ENCODE data around the gene FBXL5. TPM values are rescaled to one million over a fixed set of nuclear protein-coding genes. Genes with fewer than 3 reads are reported as not detected.

Gene FBXL5
- total and polyA plus RNA-seq, 2 donors (not counting 3 experiments of a cell fraction or from before 2014, with no cell fraction given), result 42.2 to 60.2 TPM

DNA sequence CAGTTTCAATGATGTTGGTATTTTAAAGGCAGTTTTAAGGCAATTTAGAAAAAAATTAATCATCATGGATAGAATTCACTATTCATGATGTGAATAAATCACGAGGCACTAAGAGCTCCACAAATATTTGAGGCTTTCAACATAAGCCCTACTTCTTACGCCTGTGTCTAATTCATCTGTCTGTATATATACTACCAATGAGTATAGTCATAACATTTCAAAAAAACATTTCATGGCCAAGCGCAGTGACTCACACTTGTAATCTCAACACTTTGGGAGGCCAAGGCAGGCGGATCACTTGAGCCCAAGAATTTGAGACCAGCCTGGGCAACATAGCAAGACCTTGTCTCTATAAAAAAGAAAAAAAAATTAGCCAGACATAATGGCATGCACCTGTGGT is 56.5 kb downstream of the FBXL5 start:
- ChIA-PET CTCF (interaction anchor here (0.9 to 1.2 kb wide), 4 partner anchors 11 to 1944 kb away, joined by 3 to 4 read pairs (median 3); no protein-coding TSS in a partner anchor), POLR2A (no interaction called here)
- H3K9ac ChIP-seq (replicated peaks; ENCODE audit: extremely low read depth, insufficient read depth, low read length), result no peak overlapping the region
- no TSS peak for BruUV-seq (replicated peaks)
- H4K20me1 ChIP-seq (replicated peaks; ENCODE audit: control insufficient read depth, extremely low read depth, insufficient read depth, low read length), result no peaks in the 10 kb centered on the region
- no peaks in the 10 kb centered on the region for H3K9me3 ChIP-seq (replicated peaks; ENCODE audit: control insufficient read depth, insufficient read depth, low read length)
- no peaks in the 10 kb centered on the region for H3K9me1 ChIP-seq (replicated peaks; ENCODE audit: control insufficient read depth, extremely low read depth, insufficient read depth, low read length)
- FAIRE-seq, result no peak
- no peak overlapping the region for H3K4me3 ChIP-seq (replicated peaks in 1 of 3; ENCODE audit: insufficient read depth in 1 of 3, low read depth in 1 of 3, low read length in 3 of 3)
- H3K4me1 ChIP-seq (ENCODE audit: control insufficient read depth, extremely low read depth, insufficient read depth, low read length), result no peaks in the 10 kb centered on the region
- H3K4me2 ChIP-seq (ENCODE audit: insufficient read depth, low read length), result no peak overlapping the region
- peaks cover 0 to 2% of the 10 kb centered on the region in 2 experiments for H3K36me3 ChIP-seq (ENCODE audit: control insufficient read depth in 2 of 2, extremely low read depth in 1 of 2, insufficient read depth in 2 of 2, low read length in 2 of 2)
- H3K27me3 ChIP-seq (ENCODE audit: control insufficient read depth in 2 of 2, insufficient read depth in 2 of 2, low read length in 2 of 2), result no peaks in the 10 kb centered on the region
- no peaks in the 10 kb centered on the region for H3K79me2 ChIP-seq (ENCODE audit: control insufficient read depth, insufficient read depth, low read length)
- no peak for DNase-seq (ENCODE audit: low read depth, low spot score)
- intact Hi-C loops (cut with micrococcal nuclease) (no loop called here), dilution Hi-C loops (cut with MboI; ENCODE audit: extremely low pct_ligation_motif_present, low sequenced_read_pairs) (no loop called here)
- TF ChIP-seq JUN (IDR thresholded peaks at IDR 0.05; ENCODE audit: borderline replicate concordance, insufficient read depth, insufficient read length, low read depth), result no peak
- no peak for TF ChIP-seq MYC (IDR thresholded peaks at IDR 0.05; ENCODE audit: low read depth, low read length)
- TF ChIP-seq POLR2AphosphoS5 (IDR thresholded peaks at IDR 0.05; ENCODE audit: insufficient read depth, low read depth, low read length), result no peak
- TF ChIP-seq, protein P1, sequence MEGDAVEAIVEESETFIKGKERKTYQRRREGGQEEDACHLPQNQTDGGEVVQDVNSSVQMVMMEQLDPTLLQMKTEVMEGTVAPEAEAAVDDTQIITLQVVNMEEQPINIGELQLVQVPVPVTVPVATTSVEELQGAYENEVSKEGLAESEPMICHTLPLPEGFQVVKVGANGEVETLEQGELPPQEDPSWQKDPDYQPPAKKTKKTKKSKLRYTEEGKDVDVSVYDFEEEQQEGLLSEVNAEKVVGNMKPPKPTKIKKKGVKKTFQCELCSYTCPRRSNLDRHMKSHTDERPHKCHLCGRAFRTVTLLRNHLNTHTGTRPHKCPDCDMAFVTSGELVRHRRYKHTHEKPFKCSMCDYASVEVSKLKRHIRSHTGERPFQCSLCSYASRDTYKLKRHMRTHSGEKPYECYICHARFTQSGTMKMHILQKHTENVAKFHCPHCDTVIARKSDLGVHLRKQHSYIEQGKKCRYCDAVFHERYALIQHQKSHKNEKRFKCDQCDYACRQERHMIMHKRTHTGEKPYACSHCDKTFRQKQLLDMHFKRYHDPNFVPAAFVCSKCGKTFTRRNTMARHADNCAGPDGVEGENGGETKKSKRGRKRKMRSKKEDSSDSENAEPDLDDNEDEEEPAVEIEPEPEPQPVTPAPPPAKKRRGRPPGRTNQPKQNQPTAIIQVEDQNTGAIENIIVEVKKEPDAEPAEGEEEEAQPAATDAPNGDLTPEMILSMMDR (IDR thresholded peaks at IDR 0.05; ENCODE audit: extremely low read depth in 1 of 2, insufficient read depth in 1 of 2, low read depth in 1 of 2, low read length in 2 of 2), result no peak
- no peak for TF ChIP-seq POLR2A (IDR thresholded peaks at IDR 0.05; ENCODE audit: low read depth, low read length)
- H2AFZ ChIP-seq (ENCODE audit: low read depth, low read length), result no peak overlapping the region
- H3K27ac ChIP-seq (ENCODE audit: insufficient read depth, low read depth, low read length), result no peak overlapping the region

DNA sequence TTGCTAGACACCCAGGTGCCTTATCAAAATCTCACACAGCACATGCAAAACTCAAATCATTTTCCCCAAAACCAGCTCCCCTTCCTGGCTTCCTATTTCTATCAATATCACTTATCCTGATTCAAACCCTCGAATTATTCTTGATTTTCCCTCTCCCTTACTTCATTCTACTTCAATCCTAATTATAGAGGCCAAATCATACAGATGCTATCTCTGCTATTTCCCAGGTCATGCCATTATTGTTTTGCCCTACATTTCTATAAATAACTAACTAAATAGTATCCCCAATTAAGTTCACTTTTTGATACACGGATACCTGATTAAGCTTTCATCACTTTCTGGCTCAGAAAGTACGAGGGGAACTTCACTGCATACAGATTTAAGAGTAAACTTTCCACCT is 62.4 kb downstream of the FBXL5 start:
- no peaks in the 10 kb centered on the region for H3K79me2 ChIP-seq (ENCODE audit: control insufficient read depth, insufficient read depth, low read length)
- no peak overlapping the region for H3K4me3 ChIP-seq (replicated peaks in 1 of 3; ENCODE audit: insufficient read depth in 1 of 3, low read depth in 1 of 3, low read length in 3 of 3)
- H4K20me1 ChIP-seq (replicated peaks; ENCODE audit: control insufficient read depth, extremely low read depth, insufficient read depth, low read length), result no peaks in the 10 kb centered on the region
- H3K27me3 ChIP-seq (ENCODE audit: control insufficient read depth in 2 of 2, insufficient read depth in 2 of 2, low read length in 2 of 2), result no peaks in the 10 kb centered on the region
- FAIRE-seq (no peak), DNase-seq (ENCODE audit: low read depth, low spot score) (peak; percentile 6)
- no peaks in the 10 kb centered on the region for H3K9me3 ChIP-seq (replicated peaks; ENCODE audit: control insufficient read depth, insufficient read depth, low read length)
- ChIA-PET POLR2A (no interaction called here), CTCF (no interaction called here)
- H3K36me3 ChIP-seq (ENCODE audit: control insufficient read depth in 2 of 2, extremely low read depth in 1 of 2, insufficient read depth in 2 of 2, low read length in 2 of 2), result no peaks in the 10 kb centered on the region
- intact Hi-C loops (cut with micrococcal nuclease), result no loop called here
- no peak overlapping the region for H3K27ac ChIP-seq (ENCODE audit: insufficient read depth, low read depth, low read length)
- BruUV-seq (replicated peaks), result no TSS peak
- H3K9ac ChIP-seq (replicated peaks; ENCODE audit: extremely low read depth, insufficient read depth, low read length), result no peak overlapping the region
- H2AFZ ChIP-seq (ENCODE audit: low read depth, low read length), result no peak overlapping the region
- peaks cover 8% of the 10 kb centered on the region for H3K4me1 ChIP-seq (ENCODE audit: control insufficient read depth, extremely low read depth, insufficient read depth, low read length)
- TF ChIP-seq POLR2A (IDR thresholded peaks at IDR 0.05; ENCODE audit: low read depth, low read length) (no peak), GATA2 (IDR thresholded peaks at IDR 0.05; ENCODE audit: insufficient read depth, insufficient read length, low read depth, low read length) (no peak), EZH2 (IDR thresholded peaks at IDR 0.05; ENCODE audit: borderline replicate concordance, low read depth, low read length, severe bottlenecking) (no peak), MYC (IDR thresholded peaks at IDR 0.05; ENCODE audit: low read depth, low read length) (no peak), JUN (IDR thresholded peaks at IDR 0.05; ENCODE audit: borderline replicate concordance, insufficient read depth, insufficient read length, low read depth) (no peak), FOS (IDR thresholded peaks at IDR 0.05; ENCODE audit: borderline replicate concordance, insufficient read depth, low read length) (no peak), POLR2AphosphoS5 (IDR thresholded peaks at IDR 0.05; ENCODE audit: insufficient read depth, low read depth, low read length) (no peak)
- TF ChIP-seq, protein P1 (IDR thresholded peaks at IDR 0.05; ENCODE audit: extremely low read depth in 1 of 2, insufficient read depth in 1 of 2, low read depth in 1 of 2, low read length in 2 of 2), result no peak
- no peaks in the 10 kb centered on the region for H3K9me1 ChIP-seq (replicated peaks; ENCODE audit: control insufficient read depth, extremely low read depth, insufficient read depth, low read length)
- dilution Hi-C loops (cut with MboI; ENCODE audit: extremely low pct_ligation_motif_present, low sequenced_read_pairs), result no loop called here
- H3K4me2 ChIP-seq (ENCODE audit: insufficient read depth, low read length), result no peak overlapping the region
